GM12878 (cell line): ENCODE measurements around the gene VWA3B. TPM values are rescaled to one million over a fixed set of nuclear protein-coding genes. Genes with fewer than 3 reads are reported as not detected.
"Not testable (repeated sequence)": the region's sequence is repeated elsewhere in the genome, so short reads cannot be mapped to it uniquely, and the experiment has no call there.

Experiments used
- ATAC-seq: fragments of 200-7000 bp; cut with Tn5 transposase; 3 replicates; pipeline ENCODE4 v1.9.1; 2020; ENCODE audit warnings: mild to moderate bottlenecking, moderate library complexity
- BruUV-seq: library from RNA; stranded (reverse); fragments of 400-500 nt; replicated peaks from 2 replicates; lab custom pipeline; 2021; lab: Mats Ljungman, UMichigan
- CTCF ChIA-PET: fragments of 300-600 bp; sonication (Branson Sonifier 250); formaldehyde crosslinking; extraction: SDS; loops from one replicate; lab custom pipeline; 2021; ENCODE audit warnings: inconsistent platforms; lab: Yijun Ruan, JAX
- POLR2A ChIA-PET: fragments of 350-600 bp; formaldehyde crosslinking; extraction: SDS; loops from one replicate; lab custom pipeline; 2021; ENCODE audit warnings: inconsistent platforms; lab: Charles Lee
- RAD21 ChIA-PET: fragments of 300-600 bp; sonication (Branson Sonifier 250); formaldehyde crosslinking; loops from one replicate; lab custom pipeline; 2023; ENCODE audit warnings: antibody characterized with exemption; ENCODE audit not compliant: unreplicated experiment; lab: Charles Lee
- SMC1A ChIA-PET: fragments of 300-600 bp; sonication (Branson Sonifier 250); formaldehyde crosslinking; loops from one replicate; lab custom pipeline; 2023; ENCODE audit not compliant: unreplicated experiment, uncharacterized antibody; lab: Charles Lee
- DNase-seq: peaks from one replicate; pipeline ENCODE4 v3.0.0-alpha.2; 2011; ENCODE audit warnings: low read depth, low spot score
- FAIRE-seq: peaks from 3 replicates; lab custom pipeline; 2011; peaks lifted over from hg19 to GRCh38; lab: Jason Lieb, UNC
- H2AFZ ChIP-seq: 2 replicates; pipeline ENCODE4 v1.6.0; 2011; ENCODE audit warnings: low read depth, low read length, control low read depth; ENCODE audit not compliant: control insufficient read depth
- H3K27ac ChIP-seq: 2 replicates; pipeline ENCODE4 v1.5.1; 2011; ENCODE audit warnings: control low read depth; ENCODE audit not compliant: control insufficient read depth, insufficient read depth
- H3K27me3 ChIP-seq, 2 experiments: replicated peaks in 1 of 2; 2 replicates each; pipeline versions ENCODE4 v1.6.0 to v1.6.1; 2011; ENCODE audit warnings: low read length in 1 of 2; ENCODE audit not compliant: control insufficient read depth in 2 of 2, insufficient read depth in 2 of 2
- H3K36me3 ChIP-seq, 2 experiments: 2 replicates each; pipeline ENCODE4 v1.5.1; 2011; ENCODE audit warnings: low read length in 1 of 2; ENCODE audit not compliant: control insufficient read depth in 2 of 2, insufficient read depth in 2 of 2
- H3K4me1 ChIP-seq: 2 replicates; pipeline ENCODE4 v1.6.1; 2011; ENCODE audit warnings: mild to moderate bottlenecking, low read length, moderate library complexity, mixed read lengths; ENCODE audit not compliant: control insufficient read depth, insufficient read depth
- H3K4me2 ChIP-seq: 2 replicates; pipeline ENCODE4 v1.6.0; 2011; ENCODE audit warnings: control low read depth; ENCODE audit not compliant: control insufficient read depth, insufficient read depth
- H3K4me3 ChIP-seq: fragments of 200-600 bp; sonication (generic); 2 replicates; pipeline ENCODE4 v1.5.1; 2016
- H3K79me2 ChIP-seq: 2 replicates; pipeline ENCODE4 v1.6.0; 2011; ENCODE audit warnings: low read length; ENCODE audit not compliant: control insufficient read depth, insufficient read depth
- H3K9ac ChIP-seq: 2 replicates; pipeline ENCODE4 v1.8.0; 2011; ENCODE audit warnings: low read length, control low read depth, mixed read lengths; ENCODE audit not compliant: control insufficient read depth, insufficient read depth
- H3K9me3 ChIP-seq: replicated peaks from 3 replicates; pipeline ENCODE4 v1.5.1; 2011; ENCODE audit warnings: mild to moderate bottlenecking, low read length; ENCODE audit not compliant: control insufficient read depth, insufficient read depth
- H4K20me1 ChIP-seq: 2 replicates; pipeline ENCODE4 v1.6.0; 2011; ENCODE audit not compliant: control insufficient read depth, insufficient read depth
- CEBPZ ChIP-seq: fragments of 150-350 bp; IDR thresholded peaks from 2 replicates; pipeline ENCODE4 v1.6.1; 2016; ENCODE audit warnings: low read depth, low read length
- IKZF1 ChIP-seq: fragments of 450-650 bp; conservative IDR thresholded peaks from 2 replicates; pipeline ENCODE4 v1.6.1; 2017; ENCODE audit warnings: antibody characterized with exemption, mild to moderate bottlenecking
- NKRF ChIP-seq: fragments of 450-650 bp; conservative IDR thresholded peaks from 2 replicates; pipeline ENCODE4 v1.6.1; 2017; ENCODE audit warnings: mild to moderate bottlenecking, moderate library complexity
- POU2F2 ChIP-seq: IDR thresholded peaks from 3 replicates; pipeline ENCODE4 v1.6.1; 2011; ENCODE audit warnings: low read depth, mild to moderate bottlenecking, low read length, borderline replicate concordance
- RFX5 ChIP-seq: IDR thresholded peaks from 2 replicates; pipeline ENCODE4 v1.6.1; 2011; ENCODE audit warnings: low read depth, low read length, improper control_type of control experiment
- SMAD5 ChIP-seq: IDR thresholded peaks from 2 replicates; pipeline ENCODE4 v1.6.1; 2016; ENCODE audit warnings: antibody characterized with exemption, low read depth
- SP1 ChIP-seq: IDR thresholded peaks from one replicate; pipeline ENCODE4 v1.6.1; 2011; ENCODE audit warnings: low read depth, low read length
- SREBF1 ChIP-seq: IDR thresholded peaks from 2 replicates; pipeline ENCODE4 v1.6.1; 2012; ENCODE audit warnings: mild to moderate bottlenecking, low read length
- ZNF384 ChIP-seq: IDR thresholded peaks from 2 replicates; pipeline ENCODE4 v1.6.1; 2012; ENCODE audit warnings: low read depth, mild to moderate bottlenecking, low read length, improper control_type of control experiment, borderline replicate concordance
- WGBS: methylation state at CpG from one replicate; pipeline ENCODE4 v1.1.6; 2016; ENCODE audit warnings: low lambda C conversion rate; ENCODE audit not compliant: insufficient replicate concordance, insufficient coverage; ENCODE audit errors: missing lambda C conversion rate; 5-methylcytosine and 5-hydroxymethylcytosine counted together
- in situ Hi-C: fragments of 300-500 bp; cut with MboI; formaldehyde crosslinking; loops from 9 replicates; pipeline ENCODE4 v1.14.3; 2018; ENCODE audit warnings: mixed read lengths
- intact Hi-C: fragments of 100-400 bp; cut with micrococcal nuclease; formaldehyde crosslinking; loops from one replicate; pipeline ENCODE4 v1.14.2; 2022; ENCODE audit not compliant: unreplicated experiment
- polyA plus RNA-seq, 11 experiments: library from polyadenylated mRNA; depleted of rRNA in 4 of 11; unstranded in 6 of 11; stranded (reverse) in 5 of 11; fragments of >200 nt; fragmentation: Nextera tagmentation in 4 of 11; fragmentation: Illumina TruSeq in 1 of 11; extraction: Ambion mirVana in 4 of 11; extraction: Trizol in 1 of 11; gene quantifications; 1 replicate in 1 of 11; 2 replicates in 10 of 11; pipeline versions ENCODE4 v1.2.1 to v1.2.3, GENCODE V29; 2011 to 2016; ENCODE audit warnings: inconsistent platforms in 2 of 11, missing spikeins in 2 of 11, low read depth in 1 of 11
- total RNA-seq, 4 experiments: library from RNA; depleted of rRNA in 3 of 4; stranded (reverse); fragments of >200 nt in 3 of 4; fragmentation: Illumina TruSeq in 1 of 4; extraction: Trizol in 1 of 4; gene quantifications; 2 replicates each; pipeline versions ENCODE4 v1.2.1 to v1.2.3, GENCODE V29; 2013 to 2021

Gene VWA3B
- total and polyA plus RNA-seq, 10 of the 15 experiments (the other 5 are each of a cell fraction or from before 2014, with no cell fraction given): 0.04 to 0.86 (median 0.19) TPM; not detected in 4

DNA sequence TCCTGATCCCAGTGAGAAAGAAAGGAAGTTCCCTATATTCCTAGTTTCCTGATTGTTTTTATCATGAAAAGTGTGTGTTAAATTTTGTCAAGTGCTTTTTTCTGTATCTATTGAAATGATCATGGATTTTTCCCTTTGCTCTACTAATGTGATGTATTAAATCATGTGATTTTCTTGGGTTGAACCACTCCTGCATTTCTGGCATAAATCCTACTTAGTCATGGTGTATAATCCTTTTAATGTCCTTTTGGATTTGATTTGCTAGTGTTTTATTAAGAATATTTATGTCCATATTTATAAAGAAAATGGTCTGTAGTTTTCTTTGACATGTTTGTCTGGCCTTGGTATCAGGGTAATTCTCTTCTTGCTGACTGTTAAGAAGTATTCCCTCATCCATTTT is 171.9 kb downstream of the VWA3B start (continued):
- no peak for TF ChIP-seq CEBPZ
- no peak for TF ChIP-seq SP1
- TF ChIP-seq POU2F2: no peak

DNA sequence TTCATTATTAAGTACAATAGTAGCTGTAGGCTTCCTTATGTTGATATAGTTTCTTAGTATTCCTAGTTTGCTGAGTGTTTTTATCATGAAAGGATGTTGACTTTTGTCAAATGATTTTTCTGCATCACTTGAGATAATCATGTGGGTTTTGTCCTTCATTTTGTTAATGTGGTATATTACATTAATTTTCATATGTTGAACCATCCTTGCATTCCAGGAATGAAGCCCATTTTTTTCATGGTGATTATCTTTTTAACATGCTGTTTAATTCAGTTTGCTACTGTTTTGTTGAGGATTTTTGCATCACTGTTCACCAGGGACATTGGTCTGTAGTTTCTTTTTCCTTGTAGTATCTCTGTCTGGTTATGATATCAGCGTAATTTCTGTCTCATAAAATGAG is 176.4 kb downstream of the VWA3B start:
- no peaks in the 10 kb centered on the region for H4K20me1 ChIP-seq
- FAIRE-seq (no peak), ATAC-seq (no peak), DNase-seq (no peak)
- H3K27ac ChIP-seq: no peak overlapping the region
- no peak overlapping the region for H2AFZ ChIP-seq
- H3K4me3 ChIP-seq: no peak overlapping the region
- TF ChIP-seq RFX5 (no peak), NKRF (no peak), SREBF1 (no peak), ZNF384 (no peak), SMAD5 (no peak), IKZF1 (no peak)
- H3K79me2 ChIP-seq: no peaks in the 10 kb centered on the region
- RAD21 ChIA-PET: no interaction called here
- no TSS peak for BruUV-seq
- H3K4me2 ChIP-seq: no peak overlapping the region
- CTCF ChIA-PET: no interaction called here
- H3K9me3 ChIP-seq: peaks cover 2% of the 10 kb centered on the region; the same call in 2 of the 3 replicates
- H3K36me3 ChIP-seq: no peaks in the 10 kb centered on the region
- intact Hi-C loops: no loop called here
- POLR2A ChIA-PET: no interaction called here
- H3K27me3 ChIP-seq: no peaks in the 10 kb centered on the region
- WGBS: 0% methylated on average over 1 of the region's 1 CpG
- no peaks in the 10 kb centered on the region for H3K4me1 ChIP-seq
- H3K9ac ChIP-seq: no peak overlapping the region
- in situ Hi-C loops: no loop called here
- SMC1A ChIA-PET: interaction anchor here (1.0 kb wide), 1 partner anchor 25 kb away, joined by 4 read pairs; no protein-coding TSS in a partner anchor

DNA sequence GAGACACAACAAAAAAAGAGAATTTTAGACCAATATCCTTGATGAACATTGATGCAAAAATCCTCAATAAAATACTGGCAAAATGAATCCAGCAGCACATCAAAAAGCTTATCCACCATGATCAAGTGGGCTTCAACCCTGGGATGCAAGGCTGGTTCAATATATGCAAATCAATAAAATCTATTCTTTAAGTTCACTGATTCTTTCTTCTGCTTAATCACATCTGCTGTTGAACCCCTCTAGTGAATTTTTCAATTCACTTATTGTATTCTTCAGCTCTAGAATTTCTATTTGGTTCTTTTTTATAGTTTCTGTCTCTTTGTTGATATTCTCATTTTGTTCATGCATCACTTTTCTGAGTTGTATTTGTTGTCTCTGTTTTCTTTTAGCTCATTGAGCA is 181.3 kb downstream of the VWA3B start:
- H3K27ac ChIP-seq, H3K4me2 ChIP-seq, H3K79me2 ChIP-seq, H4K20me1 ChIP-seq, ATAC-seq, H3K36me3 ChIP-seq, DNase-seq, H3K27me3 ChIP-seq, H3K4me3 ChIP-seq, in situ Hi-C loops, H2AFZ ChIP-seq, H3K9me3 ChIP-seq, FAIRE-seq, H3K9ac ChIP-seq, BruUV-seq, H3K4me1 ChIP-seq: not testable (repeated sequence)
- ChIA-PET CTCF (interaction anchor here (0.6 to 4.5 kb wide), 14 partner anchors 11 to 569 kb away, joined by 3 to 29 read pairs (median 4); no protein-coding TSS in a partner anchor), SMC1A (interaction anchor here (0.7 to 2.9 kb wide), 9 partner anchors 15 to 569 kb away, joined by 3 to 17 read pairs (median 4); no protein-coding TSS in a partner anchor), POLR2A (interaction anchor here (0.7 kb wide), 1 partner anchor 259 kb away, joined by 3 read pairs; no protein-coding TSS in a partner anchor), RAD21 (interaction anchor here (0.7 to 2.7 kb wide), 3 partner anchors 398 to 492 kb away, joined by 3 to 16 read pairs (median 3); no protein-coding TSS in a partner anchor)
- intact Hi-C loops: loop anchor here (2.0 kb wide), 1 partner anchor 527 kb away; no protein-coding TSS in a partner anchor
